LNCAP (cell line): ENCODE measurements around the gene DPH7.

ENCODE experiments used
- TF ChIP-seq, protein P1 (sequence below): fragments of 450-650 bp; IDR thresholded peaks from 2 replicates; pipeline ENCODE4 v1.5.1; 2017; ENCODE audit warnings: mild to moderate bottlenecking

Gene DPH7

GRCh38 chr9:137615387-137615871 is 36.7 kb upstream of the DPH7 start:
- TF ChIP-seq, protein P1, sequence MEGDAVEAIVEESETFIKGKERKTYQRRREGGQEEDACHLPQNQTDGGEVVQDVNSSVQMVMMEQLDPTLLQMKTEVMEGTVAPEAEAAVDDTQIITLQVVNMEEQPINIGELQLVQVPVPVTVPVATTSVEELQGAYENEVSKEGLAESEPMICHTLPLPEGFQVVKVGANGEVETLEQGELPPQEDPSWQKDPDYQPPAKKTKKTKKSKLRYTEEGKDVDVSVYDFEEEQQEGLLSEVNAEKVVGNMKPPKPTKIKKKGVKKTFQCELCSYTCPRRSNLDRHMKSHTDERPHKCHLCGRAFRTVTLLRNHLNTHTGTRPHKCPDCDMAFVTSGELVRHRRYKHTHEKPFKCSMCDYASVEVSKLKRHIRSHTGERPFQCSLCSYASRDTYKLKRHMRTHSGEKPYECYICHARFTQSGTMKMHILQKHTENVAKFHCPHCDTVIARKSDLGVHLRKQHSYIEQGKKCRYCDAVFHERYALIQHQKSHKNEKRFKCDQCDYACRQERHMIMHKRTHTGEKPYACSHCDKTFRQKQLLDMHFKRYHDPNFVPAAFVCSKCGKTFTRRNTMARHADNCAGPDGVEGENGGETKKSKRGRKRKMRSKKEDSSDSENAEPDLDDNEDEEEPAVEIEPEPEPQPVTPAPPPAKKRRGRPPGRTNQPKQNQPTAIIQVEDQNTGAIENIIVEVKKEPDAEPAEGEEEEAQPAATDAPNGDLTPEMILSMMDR = no peak

GRCh38 chr9:137614631-137615386 is 36.1 kb upstream of the DPH7 start:
- TF ChIP-seq, protein P1 = no peak

GRCh38 chr9:137613738-137614523 is 35.2 kb upstream of the DPH7 start:
- TF ChIP-seq, protein P1 = no peak

DNA sequence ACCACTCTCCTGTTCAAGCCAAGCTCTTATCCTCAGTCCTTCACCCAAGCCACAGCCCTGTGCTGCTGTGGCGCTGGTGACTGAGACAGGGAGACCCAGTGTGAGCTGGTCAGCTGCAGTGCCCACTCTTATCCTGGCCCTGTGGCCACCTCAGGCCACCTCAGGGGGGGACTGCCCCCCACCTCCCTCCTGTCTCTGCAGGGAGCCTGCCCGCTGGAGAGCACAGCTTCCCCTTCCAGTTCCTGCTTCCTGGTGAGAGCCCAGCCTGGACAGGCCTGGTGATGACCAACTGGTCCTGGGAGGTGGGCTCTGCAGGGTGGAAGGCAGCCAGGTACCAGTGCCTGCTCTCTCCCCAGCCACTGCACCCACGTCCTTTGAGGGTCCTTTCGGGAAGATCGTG is 34.5 kb upstream of the DPH7 start:
- TF ChIP-seq, protein P1 = no peak

GRCh38 chr9:137612741-137613142 is 34.0 kb upstream of the DPH7 start:
- TF ChIP-seq, protein P1 = no peak

GRCh38 chr9:137611623-137612609 is 33.2 kb upstream of the DPH7 start:
- TF ChIP-seq, protein P1 = no peak

DNA sequence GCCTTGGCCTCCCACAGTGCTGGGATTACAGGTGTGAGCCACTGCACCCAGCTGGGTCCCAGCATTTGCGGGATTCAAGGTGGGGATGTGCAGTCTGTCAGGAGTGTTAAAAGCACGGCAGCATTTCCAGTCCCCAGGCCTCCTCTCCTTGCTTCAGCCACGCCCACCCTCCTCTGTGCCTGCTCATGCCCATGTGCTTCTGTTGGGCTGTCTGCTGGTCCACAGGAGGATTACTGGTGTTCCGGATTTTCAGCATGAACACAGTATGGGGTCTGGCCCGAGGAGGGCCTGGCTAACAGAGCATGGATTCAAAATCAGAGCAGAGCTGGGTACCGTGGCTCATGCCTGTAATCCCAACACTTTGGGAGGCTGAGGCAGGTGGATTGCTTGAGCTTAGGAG is 32.2 kb upstream of the DPH7 start:
- TF ChIP-seq, protein P1 = no peak
